ENCODE measurements around the gene LMAN1.

The LMAN1 gene, protein sequence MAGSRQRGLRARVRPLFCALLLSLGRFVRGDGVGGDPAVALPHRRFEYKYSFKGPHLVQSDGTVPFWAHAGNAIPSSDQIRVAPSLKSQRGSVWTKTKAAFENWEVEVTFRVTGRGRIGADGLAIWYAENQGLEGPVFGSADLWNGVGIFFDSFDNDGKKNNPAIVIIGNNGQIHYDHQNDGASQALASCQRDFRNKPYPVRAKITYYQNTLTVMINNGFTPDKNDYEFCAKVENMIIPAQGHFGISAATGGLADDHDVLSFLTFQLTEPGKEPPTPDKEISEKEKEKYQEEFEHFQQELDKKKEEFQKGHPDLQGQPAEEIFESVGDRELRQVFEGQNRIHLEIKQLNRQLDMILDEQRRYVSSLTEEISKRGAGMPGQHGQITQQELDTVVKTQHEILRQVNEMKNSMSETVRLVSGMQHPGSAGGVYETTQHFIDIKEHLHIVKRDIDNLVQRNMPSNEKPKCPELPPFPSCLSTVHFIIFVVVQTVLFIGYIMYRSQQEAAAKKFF

DNA sequence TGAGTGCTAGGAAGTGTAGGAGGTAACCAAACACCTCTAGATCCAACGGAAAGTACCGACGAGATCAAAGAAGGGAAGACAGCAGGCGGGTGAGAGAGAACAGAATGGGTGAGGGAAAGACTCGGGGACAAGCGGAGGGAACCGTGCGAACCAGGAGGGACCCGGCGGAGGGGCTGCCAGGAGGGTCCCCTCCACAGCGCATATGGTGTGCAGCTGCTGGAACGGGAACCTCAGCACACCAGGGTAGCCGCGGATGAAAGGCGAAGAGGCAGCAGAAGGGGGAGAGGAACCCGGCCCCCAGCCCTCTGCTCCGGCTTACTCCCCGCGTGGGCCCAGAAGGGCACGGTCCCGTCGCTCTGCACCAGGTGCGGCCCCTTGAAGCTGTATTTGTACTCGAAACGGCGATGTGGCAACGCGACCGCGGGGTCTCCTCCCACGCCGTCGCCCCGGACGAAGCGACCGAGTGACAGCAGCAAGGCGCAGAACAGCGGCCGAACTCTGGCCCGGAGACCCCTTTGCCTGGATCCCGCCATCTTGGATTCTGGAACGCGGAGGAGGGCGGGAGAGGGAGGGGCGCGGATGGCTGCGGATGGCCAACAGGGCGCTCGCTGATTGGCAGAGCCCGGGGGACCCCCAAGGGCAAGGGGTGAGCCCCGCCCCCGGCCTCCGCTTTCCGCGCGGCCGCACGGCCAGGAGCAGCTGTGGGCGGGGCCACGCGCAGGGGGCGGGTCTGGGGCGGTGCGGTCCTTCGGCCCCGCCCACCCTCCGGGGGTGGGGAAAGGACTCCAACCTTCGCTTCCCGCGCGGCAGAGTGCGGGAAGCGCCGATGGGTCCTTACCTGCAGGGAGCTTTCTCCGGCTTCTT is at the start of gene LMAN1:
TSS of gene LMAN1 (minus strand) at position 554 of the 864 bp plus-strand sequence. CDS start at position 533, 21 bp downstream.
- DNase-seq (ENCODE audit: low spot score), result peak; percentile 81

DNA sequence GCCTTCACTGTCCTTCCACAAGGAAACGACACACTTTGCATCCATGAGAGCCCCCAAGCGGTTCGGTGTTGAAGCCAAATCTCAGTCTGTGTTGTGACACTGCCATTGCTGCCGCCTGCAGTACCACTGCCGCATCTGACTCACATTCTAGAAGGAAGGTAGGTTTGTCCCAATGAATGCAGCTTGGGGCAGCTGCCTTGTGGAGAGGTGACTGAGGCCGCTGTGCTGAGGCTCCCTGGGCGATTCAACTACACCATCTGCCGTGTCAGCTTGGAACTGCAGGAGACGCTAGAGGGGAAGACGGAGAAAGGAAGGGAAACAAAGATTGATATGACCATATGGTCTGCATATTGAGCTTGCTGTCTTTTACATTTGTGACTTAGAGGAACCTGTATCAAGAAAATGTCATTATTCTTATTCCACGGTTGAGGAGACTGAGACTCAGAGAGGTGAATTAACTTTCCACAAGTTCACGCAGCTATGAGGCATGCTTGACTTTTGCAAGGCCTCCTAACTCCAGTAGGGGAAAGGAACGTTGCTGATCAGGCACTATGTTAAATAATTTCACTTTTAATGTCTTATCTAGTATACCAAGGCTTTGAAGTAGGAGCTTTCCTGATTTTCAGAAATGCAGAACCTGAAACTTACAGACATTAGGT is 43.5 kb upstream of the LMAN1 start:
- peak; percentile 79 for DNase-seq (ENCODE audit: low spot score)

GRCh38 chr18:59400407-59400806 is 41.3 kb upstream of the LMAN1 start:
- DNase-seq (ENCODE audit: low spot score), result no peak

- no peak for DNase-seq (ENCODE audit: low spot score)
Observed at GRCh38 chr18:59395226-59396175, 36.4 kb upstream of the LMAN1 start.

DNA sequence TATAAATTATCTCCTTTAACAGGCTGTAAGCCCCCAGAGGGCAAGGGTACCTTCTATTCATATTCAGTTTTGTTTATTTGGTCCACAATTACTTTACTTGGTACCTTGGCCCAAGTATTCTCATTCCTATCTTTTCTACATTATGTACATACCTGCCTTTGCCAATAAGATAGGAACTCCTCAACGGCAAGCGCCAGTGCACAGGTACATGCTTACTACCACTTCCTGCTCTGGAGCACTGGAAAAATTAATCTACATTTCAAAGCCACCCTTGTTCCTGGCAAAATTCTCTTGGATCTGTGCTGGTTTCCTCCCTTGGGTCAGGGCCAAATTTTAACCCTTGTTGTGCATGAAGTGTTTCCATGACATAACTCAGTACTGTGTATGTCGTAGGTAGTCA is 34.3 kb upstream of the LMAN1 start:
- no peak for DNase-seq (ENCODE audit: low spot score)

DNA sequence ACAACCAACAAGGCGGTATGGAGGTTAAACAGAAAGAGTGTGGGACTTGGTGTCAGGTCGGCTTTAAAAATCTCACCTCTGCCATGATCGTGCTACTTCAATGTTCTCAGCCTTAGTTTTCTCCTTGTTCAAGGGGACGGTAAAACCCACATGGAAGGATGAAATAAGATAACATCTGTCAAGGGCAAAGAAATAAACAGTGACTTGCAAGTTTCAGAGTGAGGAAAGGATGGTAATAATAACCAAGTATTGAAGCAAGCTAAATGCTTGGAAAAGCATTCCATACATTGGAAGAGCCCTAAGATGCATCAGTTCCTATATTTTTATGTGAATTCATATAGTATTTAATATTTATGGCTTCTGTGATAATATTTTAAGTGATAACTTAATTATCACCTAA is 29.8 kb upstream of the LMAN1 start:
- DNase-seq (ENCODE audit: low spot score), result no peak

DNA sequence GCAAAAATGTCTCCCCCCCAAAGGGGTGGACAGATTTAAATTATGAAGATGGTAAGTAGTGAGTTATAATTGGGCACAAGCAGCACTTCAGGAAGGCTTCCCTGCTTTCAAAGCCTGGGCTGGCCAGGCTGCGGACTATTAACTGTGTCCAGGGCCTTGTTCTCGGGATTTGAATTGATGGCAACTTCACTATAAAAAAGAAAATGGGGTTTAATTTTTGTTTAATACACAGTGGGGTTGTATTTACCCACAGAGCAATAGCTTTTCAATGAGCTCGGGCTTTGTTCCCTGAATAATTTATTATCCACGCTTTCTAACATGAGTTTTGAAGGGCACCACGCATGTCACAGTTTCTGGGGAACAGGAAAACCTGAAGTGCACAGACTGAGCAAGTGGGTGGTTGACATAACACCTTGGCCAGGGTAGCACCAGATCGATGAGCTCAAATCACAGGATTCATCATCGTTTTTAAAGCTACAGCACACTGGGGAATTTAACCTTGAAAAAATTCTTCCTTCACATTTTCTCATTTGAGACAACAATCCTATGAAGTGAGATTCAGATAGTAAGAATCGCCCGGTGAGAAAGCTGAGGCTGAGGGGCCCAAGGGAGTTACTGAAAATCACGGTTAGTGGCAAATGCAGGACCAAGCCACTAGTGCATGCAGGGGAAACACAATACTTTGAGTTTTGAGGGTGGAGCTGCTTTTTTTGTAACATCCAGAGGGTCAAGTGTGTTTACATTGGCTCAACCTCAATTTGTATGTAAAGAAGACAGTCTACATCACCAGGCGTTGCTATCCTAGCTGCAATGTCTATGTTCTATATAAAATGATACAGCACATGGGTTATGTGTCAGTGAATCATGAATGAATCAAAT is 28.9 kb upstream of the LMAN1 start:
- no peak for DNase-seq (ENCODE audit: low spot score)

DNA sequence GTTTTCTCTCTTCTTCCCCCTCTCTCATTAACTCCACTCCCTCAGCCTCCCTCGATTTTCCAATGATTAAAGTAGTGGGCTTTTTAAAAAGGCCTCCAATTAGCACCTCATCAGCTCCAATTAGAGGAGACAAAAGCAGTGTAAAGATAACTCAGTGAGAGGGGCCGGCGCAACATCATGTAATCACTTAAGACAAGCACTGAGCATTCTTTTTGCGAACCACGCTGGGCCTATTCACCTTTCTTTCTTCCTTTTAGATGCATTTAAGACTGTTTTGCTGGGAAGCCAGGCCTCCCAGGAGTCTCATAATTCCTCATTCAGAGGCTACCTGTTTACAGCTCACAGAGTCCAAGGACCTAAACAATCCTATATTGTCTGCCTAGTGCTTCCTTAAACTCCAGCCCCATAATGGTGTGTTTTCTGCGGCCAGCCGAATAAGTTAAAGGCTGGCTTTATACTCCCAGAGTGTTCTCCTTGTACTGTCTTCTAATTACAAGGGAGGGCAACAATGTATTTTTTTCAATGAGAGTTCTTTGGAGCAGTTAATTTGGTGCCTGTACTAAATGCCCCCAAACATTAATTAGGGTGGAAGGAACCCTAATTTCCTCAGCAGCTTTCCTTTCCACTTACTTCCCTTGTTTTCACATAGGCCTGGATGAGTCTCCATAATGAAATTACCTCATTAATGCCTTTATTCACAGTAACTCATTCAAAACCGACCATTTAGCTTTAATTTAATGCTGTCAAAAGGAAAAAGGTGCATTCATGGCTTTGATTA is 28.0 kb upstream of the LMAN1 start:
- DNase-seq (ENCODE audit: low spot score), result no peak

GRCh38 chr18:59385191-59385590 is 26.1 kb upstream of the LMAN1 start:
- no peak for DNase-seq (ENCODE audit: low spot score)

DNA sequence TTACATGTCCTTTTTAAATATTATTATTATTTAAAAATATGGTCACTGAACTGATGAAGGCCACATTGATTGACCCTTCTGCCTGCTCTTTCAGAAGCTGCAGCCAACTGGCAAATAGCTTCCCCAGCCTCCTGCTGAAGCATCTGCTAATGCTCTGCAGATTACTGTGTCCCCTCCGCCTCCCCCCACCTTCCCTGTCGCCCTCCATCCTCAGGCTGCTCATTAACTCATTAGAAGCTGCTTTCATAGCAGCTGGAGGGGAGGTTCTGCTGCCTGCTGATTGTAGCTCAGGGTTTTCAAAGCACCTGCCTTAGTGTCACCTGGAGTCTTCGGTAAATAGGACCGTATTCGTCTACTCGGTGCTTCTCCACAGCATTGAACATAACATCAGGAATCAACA is 24.8 kb upstream of the LMAN1 start:
- no peak for DNase-seq (ENCODE audit: low spot score)

- DNase-seq (ENCODE audit: low spot score), result no peak
Observed at GRCh38 chr18:59382383-59382782, 23.3 kb upstream of the LMAN1 start.

DNA sequence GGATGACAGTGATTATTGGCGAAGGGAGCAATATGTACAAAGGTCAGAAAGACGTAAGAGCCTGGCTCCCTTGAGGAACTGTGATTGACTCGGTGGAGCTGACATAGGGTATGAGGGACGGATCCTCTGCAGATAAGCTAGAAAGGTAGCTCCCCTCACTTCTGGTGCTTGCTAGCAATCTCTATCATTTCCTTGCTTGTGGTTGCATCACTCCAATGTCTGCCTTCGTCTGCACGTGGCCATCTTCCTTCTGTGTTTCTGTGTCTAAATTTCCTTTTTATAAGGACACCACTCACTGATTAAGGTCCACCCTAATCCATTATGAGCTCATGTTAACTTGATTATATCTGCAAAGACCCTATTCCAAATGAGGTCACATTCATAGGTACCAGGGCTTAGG is 22.9 kb upstream of the LMAN1 start:
- no peak for DNase-seq (ENCODE audit: low spot score)

DNA sequence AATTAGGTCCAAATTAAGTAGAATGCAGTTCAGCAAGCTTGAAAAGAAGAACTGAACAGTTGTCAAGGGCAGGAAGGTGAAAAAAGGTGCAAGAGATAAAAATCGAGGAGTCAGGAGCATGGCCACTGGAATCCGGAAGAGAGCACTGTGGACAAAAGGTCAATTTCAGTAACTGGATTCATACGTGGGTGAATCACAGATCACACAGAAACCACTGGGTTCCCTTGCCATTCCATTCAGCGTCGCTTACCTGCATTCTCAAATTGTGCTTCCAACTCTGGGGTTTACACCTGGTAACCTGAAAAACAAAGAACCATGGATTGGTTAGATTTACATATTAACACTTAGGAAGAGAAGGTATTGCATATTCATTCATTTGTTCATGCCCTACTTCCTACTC is 21.6 kb upstream of the LMAN1 start:
- DNase-seq (ENCODE audit: low spot score), result no peak

- no peak for DNase-seq (ENCODE audit: low spot score)
Observed at GRCh38 chr18:59379772-59380522, 20.9 kb upstream of the LMAN1 start.

- DNase-seq (ENCODE audit: low spot score), result no peak
Observed at GRCh38 chr18:59377613-59378337, 18.7 kb upstream of the LMAN1 start.

DNA sequence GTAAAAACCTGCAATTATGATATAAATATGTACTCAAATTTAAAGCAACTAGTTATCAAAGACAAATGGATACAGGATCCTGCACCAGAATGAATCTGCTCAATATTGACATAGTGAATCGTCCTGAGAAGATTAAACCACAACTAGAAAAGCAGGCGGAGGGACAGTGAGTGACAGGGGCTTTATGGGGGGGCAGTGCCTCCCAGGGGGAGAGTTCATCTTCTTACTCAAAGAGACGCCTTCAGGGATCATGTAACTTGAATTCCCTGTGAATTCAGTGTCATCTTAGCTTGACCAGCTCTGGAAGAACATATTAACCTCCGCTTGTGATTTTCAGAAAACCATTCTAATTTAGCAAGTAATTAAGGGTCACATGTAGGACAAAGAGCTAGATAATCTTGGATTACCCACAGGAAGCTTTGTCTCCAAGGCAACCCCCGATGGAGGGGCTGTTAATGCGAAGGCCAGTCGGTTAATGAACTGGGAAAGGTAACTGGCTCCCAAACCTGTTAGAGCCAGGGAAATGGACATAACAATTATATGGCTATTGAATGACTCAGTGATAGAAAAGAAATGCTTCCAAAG is 17.4 kb upstream of the LMAN1 start:
- no peak for DNase-seq (ENCODE audit: low spot score)

- DNase-seq (ENCODE audit: low spot score), result no peak
Observed at GRCh38 chr18:59374128-59374527, 15.1 kb upstream of the LMAN1 start.

- no peak for DNase-seq (ENCODE audit: low spot score)
Observed at GRCh38 chr18:59372975-59373374, 13.9 kb upstream of the LMAN1 start.

Measured in HuH-7 (cell line).